Neural crest cell (in vitro differentiated cells): ENCODE data around the gene NLGN1. TPM values are rescaled to one million over a fixed set of nuclear protein-coding genes. Genes with fewer than 3 reads are reported as not detected.

Source experiments
- DNase-seq: peaks from one replicate; pipeline ENCODE4 v3.0.0; 2021; ENCODE audit warnings: low read depth, mixed read lengths, low spot score
- H3K27ac Mint-ChIP-seq: one replicate; pipeline ENCODE4 v1.8.0; 2021; ENCODE audit warnings: mild to moderate bottlenecking, mixed read lengths; ENCODE audit not compliant: unreplicated experiment
- H3K27me3 Mint-ChIP-seq: 2 replicates; pipeline ENCODE4 v1.8.0; 2021; ENCODE audit warnings: low read depth, mild to moderate bottlenecking, mixed read lengths
- H3K36me3 Mint-ChIP-seq: 2 replicates; pipeline ENCODE4 v1.8.0; 2021; ENCODE audit warnings: low read depth, mild to moderate bottlenecking, mixed read lengths
- H3K4me1 Mint-ChIP-seq: 2 replicates; pipeline ENCODE4 v1.8.0; 2021; ENCODE audit warnings: mixed read lengths
- H3K4me3 Mint-ChIP-seq: one replicate; pipeline ENCODE4 v1.8.0; 2021; ENCODE audit warnings: mild to moderate bottlenecking, mixed read lengths
- H3K9me3 Mint-ChIP-seq: 2 replicates; pipeline ENCODE4 v1.8.0; 2021; ENCODE audit warnings: mixed read lengths
- total RNA-seq: library from RNA; stranded (reverse); gene quantifications from 2 replicates; pipeline ENCODE4 v1.2.1, GENCODE V29; 2021
- TF ChIP-seq, protein P1 (sequence below): fragments of 200-600 bp; sonication (generic); conservative IDR thresholded peaks from 2 replicates; pipeline ENCODE4 v1.5.0; 2021; ENCODE audit warnings: antibody characterized with exemption, mild to moderate bottlenecking

The NLGN1 gene
- total RNA-seq, 1 donor from 2014 or later, result 20.0 TPM

DNA sequence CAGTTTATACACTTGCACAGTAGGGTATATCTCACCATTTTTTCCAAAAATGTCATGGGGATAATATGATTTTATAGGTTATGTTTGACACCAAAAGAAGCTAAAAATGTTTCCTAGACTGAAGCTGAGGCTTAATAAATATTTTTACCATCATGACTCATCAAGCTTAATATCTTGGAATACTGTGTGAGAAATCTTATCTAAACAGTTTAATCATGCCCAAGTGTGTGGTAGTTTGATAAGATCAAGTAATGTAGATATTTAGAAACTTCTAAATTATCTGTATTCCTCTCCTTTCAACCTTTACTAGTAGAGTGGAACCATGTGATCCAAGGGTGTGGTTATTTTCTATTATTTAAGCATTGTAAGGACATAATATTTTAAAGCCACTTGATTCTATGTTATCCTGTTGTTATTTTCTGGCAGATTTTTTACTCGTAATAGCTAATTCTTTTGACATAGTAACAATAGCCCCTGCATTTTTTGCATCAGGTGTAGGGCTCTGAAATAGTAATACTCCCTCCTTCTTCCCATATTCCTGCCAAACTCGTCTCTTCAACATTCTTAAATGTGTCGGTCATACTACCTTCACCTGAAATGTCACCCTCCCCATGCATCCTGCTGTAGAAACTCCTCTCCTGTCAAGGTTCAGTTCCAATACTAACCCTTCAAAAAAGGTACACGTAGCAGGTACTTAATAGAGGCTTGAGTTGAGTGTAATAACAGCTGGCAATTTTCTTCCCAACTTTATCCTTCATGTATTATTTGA is 729.6 kb downstream of the NLGN1 start:
- peaks cover 1% of the 10 kb centered on the region for H3K4me1 Mint-ChIP-seq
- no peak overlapping the region for H3K4me3 Mint-ChIP-seq
- H3K27me3 Mint-ChIP-seq, result no peaks in the 10 kb centered on the region
- H3K36me3 Mint-ChIP-seq, result no peaks in the 10 kb centered on the region
- H3K27ac Mint-ChIP-seq, result no peak overlapping the region
- TF ChIP-seq, protein P1, sequence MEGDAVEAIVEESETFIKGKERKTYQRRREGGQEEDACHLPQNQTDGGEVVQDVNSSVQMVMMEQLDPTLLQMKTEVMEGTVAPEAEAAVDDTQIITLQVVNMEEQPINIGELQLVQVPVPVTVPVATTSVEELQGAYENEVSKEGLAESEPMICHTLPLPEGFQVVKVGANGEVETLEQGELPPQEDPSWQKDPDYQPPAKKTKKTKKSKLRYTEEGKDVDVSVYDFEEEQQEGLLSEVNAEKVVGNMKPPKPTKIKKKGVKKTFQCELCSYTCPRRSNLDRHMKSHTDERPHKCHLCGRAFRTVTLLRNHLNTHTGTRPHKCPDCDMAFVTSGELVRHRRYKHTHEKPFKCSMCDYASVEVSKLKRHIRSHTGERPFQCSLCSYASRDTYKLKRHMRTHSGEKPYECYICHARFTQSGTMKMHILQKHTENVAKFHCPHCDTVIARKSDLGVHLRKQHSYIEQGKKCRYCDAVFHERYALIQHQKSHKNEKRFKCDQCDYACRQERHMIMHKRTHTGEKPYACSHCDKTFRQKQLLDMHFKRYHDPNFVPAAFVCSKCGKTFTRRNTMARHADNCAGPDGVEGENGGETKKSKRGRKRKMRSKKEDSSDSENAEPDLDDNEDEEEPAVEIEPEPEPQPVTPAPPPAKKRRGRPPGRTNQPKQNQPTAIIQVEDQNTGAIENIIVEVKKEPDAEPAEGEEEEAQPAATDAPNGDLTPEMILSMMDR, result no peak
- H3K9me3 Mint-ChIP-seq, result no peaks in the 10 kb centered on the region
- no peak for DNase-seq

DNA sequence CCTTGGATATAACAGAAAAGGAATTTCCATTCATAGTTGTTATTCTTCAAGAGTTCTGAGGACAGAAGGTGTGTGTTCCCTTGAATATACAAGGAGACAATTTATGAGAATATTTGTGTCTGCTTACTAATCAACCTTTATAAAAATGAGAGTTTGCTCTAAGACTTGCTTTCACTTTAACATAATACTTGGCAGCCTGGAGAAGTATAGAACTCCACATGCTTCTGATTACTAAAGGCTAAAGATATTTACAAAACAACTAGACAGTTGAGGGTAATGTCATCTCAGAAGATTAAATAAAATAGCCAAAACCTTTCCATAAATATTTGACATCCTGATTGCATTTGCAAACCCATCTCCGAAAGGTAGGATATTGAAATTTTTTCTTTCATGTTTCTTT is 734.5 kb downstream of the NLGN1 start:
- H3K9me3 Mint-ChIP-seq, result no peaks in the 10 kb centered on the region
- H3K27ac Mint-ChIP-seq, result no peak overlapping the region
- H3K4me3 Mint-ChIP-seq, result no peak overlapping the region
- no peak for DNase-seq
- no peaks in the 10 kb centered on the region for H3K36me3 Mint-ChIP-seq
- TF ChIP-seq, protein P1, result no peak
- H3K27me3 Mint-ChIP-seq, result no peaks in the 10 kb centered on the region
- H3K4me1 Mint-ChIP-seq, result no peaks in the 10 kb centered on the region

DNA sequence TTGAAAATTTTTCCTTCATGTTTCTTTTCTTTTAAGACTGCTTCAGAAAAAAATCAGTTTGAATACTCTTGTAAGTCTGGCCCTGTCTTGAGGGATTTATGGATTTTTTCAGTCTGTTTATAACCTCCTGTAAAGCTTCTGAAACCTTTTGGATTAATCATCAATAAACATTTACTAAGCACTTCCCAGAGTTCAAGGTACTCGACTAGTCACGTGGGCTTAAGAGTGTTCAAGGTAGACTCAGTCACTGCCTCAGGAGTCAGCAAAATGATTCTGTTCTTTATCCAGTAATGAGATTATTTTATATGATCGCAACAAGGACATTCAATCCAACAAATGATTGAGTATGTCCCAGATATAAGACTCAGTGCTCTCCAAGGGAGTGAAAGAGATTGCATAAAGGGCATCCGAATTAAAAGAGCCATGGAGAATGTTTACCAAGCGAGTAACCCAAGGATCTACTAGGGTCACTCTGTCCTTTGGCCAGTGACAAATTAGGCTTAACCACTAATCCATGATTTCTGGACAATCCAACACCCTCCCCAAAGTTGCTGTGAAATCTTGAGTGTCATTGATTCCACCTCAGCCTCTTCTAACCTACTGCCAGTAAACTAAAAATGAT is 735.0 kb downstream of the NLGN1 start:
- H3K27me3 Mint-ChIP-seq, result no peaks in the 10 kb centered on the region

DNA sequence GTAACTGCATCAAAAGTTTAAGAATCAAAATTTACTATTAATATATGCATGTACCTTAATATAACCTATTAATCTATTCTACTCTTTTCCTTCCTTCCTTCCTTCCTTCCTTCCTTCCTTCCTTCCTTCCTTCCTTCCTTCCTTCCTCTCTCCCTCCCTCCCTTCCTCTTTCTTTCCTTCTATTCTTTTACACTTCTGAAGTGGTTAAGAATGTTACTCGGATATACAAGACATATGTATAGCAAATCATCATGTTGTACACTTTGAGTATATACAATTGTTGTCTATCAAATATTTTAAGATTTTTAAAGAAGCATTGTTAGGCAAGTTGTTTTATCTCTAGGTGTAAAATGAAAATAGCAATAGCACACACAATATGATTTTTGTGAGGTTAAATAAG is 748.5 kb downstream of the NLGN1 start:
- no peak overlapping the region for H3K4me3 Mint-ChIP-seq
- H3K27ac Mint-ChIP-seq, result no peak overlapping the region
- H3K4me1 Mint-ChIP-seq, result no peaks in the 10 kb centered on the region

More for the DNA sequence above, 735.0 kb downstream of the NLGN1 start:
- Mint-ChIP-seq H3K4me3 (no peak overlapping the region), H3K9me3 (no peaks in the 10 kb centered on the region), H3K27ac (no peak overlapping the region), H3K36me3 (no peaks in the 10 kb centered on the region), H3K4me1 (no peaks in the 10 kb centered on the region)
- TF ChIP-seq, protein P1, result no peak
- no peak for DNase-seq

DNA sequence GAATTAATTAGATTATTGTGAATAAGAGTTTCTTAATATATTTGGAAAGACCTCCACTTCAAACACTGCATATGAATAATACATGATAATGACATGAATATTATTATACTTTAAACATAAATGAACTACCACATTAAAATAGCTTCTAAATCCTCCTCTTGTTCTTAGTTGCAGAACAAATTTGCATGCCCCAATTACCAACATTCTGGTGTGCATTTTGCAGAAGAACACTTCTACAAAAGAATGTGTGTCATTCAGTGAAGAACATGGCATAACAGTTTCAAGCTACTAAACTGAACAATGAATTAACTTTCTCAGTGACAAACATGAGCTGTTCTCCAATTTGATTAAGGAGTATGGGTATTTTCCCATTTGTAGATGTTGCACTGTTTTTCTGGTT is 750.3 kb downstream of the NLGN1 start:
- Mint-ChIP-seq H3K4me3 (no peak overlapping the region), H3K27ac (no peak overlapping the region), H3K27me3 (no peaks in the 10 kb centered on the region), H3K4me1 (no peaks in the 10 kb centered on the region), H3K36me3 (peaks cover 1% of the 10 kb centered on the region), H3K9me3 (peaks cover 5% of the 10 kb centered on the region)
- TF ChIP-seq, protein P1, result no peak
- no peak for DNase-seq

More for the DNA sequence above, 748.5 kb downstream of the NLGN1 start:
- TF ChIP-seq, protein P1, result no peak
- Mint-ChIP-seq H3K36me3 (peaks cover 7% of the 10 kb centered on the region), H3K9me3 (peaks cover 5% of the 10 kb centered on the region), H3K27me3 (no peaks in the 10 kb centered on the region)
- no peak for DNase-seq
